Upper lobe of left lung (tissue), 4 donors: ENCODE measurements around the gene CIAPIN1.

ENCODE experiments used
- CTCF ChIP-seq, 6 experiments: fragments of 450-650 bp in 4 of 6; fragments of 200-600 bp in 2 of 6; sonication (generic) in 2 of 6; IDR thresholded peaks; one replicate each; pipeline ENCODE4 v1.5.1; 2016 to 2019; ENCODE audit warnings: antibody characterized with exemption in 6 of 6
- POLR2A ChIP-seq, 4 donors: fragments of 450-650 bp; IDR thresholded peaks; one replicate each; pipeline ENCODE4 v1.5.1; 2016 to 2017; ENCODE audit warnings: antibody characterized with exemption in 4 of 4, mild to moderate bottlenecking in 2 of 4
- POLR2AphosphoS5 ChIP-seq, 2 donors: sonication (generic); formaldehyde crosslinking; IDR thresholded peaks; one replicate each; pipeline ENCODE4 v1.5.1; 2017; ENCODE audit warnings: antibody characterized with exemption in 2 of 2

DNA sequence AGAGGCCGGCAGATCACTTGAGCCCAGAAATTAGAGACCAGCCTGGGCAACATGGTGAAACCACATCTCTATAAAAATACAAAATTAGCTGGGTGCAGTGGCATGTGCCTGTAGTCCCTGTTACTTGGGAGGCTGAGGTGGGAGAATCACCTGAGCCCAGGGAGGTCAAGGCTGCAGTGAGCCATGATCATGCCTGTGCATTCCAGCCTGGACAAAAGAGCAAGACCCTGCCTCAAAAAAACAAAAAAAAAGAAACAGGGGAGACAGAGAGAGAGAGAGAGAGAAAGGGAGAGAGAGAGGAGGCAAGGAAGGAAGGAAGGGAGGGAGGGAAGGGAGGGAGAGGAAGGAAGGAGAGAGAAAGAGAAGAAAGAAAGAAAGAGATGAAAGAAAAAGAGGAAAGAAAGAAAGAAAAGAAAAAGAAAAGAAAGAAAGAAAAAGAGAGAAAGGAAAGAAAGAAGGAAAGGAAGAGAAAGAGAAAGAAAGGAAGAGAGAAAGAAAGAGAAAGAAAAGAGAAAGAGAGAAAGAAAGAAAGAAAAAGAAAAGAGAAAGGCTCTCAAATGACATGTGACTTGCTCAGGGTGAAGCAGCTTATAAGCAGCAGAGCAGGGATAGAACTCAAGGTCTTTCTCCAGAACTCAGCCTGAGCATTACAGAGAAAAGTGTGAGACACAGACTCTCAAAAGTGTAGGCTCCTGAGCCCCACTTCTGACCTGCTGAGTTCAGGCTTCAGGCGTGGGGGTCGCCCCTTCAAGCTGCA lies 59.4 kb downstream of the CIAPIN1 start:
- TF ChIP-seq POLR2A (IDR thresholded peaks at IDR 0.05) (no peak), POLR2AphosphoS5 (IDR thresholded peaks at IDR 0.05) (no peak), CTCF (IDR thresholded peaks at IDR 0.05) (no peak)
